Measurements from ENCODE around the gene JAM2. TPM values are rescaled to one million over a fixed set of nuclear protein-coding genes. Genes with fewer than 3 reads are reported as not detected.
A peak's percentile ranks its signal among the peaks of the same experiment; 100 is the strongest.
"Not testable (repeated sequence)": the region's sequence is repeated elsewhere in the genome, so short reads cannot be mapped to it uniquely, and the experiment has no call there.

JAM2 gene
- total and polyA plus RNA-seq, 11 donors: 12.5 to 55.7 (median 19.2) TPM

DNA sequence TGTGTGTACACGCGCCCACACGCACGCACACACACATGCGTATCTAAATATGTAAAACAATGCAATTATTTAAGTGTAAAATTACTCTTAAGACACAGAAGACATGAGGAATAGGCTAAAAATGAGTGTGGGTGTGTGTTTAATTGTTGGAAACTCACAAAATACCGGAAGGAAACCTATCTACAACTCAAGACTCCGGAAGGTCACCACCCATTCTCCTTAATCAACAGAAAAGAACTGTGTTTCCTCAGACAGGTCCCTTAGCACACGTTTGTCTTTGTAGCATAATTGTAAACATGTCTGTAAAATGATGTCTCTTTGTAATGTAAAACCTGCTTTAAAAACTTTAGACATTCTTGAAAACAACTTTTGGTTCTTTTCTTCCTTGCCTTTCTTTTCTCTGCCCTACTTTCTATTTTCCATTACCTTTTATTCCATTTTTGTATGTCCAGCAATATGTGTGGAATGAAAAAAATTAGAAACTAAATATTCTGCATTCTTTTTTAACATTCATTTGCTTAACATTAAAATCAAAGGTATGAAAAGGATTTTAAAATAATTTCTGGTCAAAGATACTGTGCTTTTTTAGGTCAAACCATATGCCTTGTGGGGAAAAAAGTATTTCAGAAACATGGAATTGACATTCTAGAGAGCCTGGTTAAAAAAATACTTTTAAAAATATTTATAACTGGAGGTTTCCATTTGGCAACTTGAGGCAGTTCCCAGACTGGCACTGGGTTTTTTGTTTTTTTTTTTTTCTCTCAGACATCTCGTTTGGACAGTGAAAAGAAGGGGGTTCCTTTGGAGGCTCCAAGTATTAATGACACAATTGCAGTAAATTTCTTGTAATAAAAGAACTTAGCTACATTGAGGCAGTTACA lies 49.5 kb downstream of the JAM2 start:
- DNase-seq: no peak
- Histone ChIP-seq H3K9me3 (no peaks in the 10 kb centered on the region), H3K4me3 (no peak overlapping the region), H3K27me3 (no peaks in the 10 kb centered on the region), H3K36me3 (peaks cover 0 to 37% (median 3%) of the 10 kb centered on the region in 9 donors), H3K4me1 (peaks cover 0 to 42% (median 8%) of the 10 kb centered on the region in 12 donors), H3K27ac (peak overlapping the region in 10 of 12 donors; percentile 35 to 79 (median 64))
- WGBS, 4 donors: 53 to 72% (median 64%) methylated on average over 9 of the region's 9 CpGs
- TF ChIP-seq, protein P1, sequence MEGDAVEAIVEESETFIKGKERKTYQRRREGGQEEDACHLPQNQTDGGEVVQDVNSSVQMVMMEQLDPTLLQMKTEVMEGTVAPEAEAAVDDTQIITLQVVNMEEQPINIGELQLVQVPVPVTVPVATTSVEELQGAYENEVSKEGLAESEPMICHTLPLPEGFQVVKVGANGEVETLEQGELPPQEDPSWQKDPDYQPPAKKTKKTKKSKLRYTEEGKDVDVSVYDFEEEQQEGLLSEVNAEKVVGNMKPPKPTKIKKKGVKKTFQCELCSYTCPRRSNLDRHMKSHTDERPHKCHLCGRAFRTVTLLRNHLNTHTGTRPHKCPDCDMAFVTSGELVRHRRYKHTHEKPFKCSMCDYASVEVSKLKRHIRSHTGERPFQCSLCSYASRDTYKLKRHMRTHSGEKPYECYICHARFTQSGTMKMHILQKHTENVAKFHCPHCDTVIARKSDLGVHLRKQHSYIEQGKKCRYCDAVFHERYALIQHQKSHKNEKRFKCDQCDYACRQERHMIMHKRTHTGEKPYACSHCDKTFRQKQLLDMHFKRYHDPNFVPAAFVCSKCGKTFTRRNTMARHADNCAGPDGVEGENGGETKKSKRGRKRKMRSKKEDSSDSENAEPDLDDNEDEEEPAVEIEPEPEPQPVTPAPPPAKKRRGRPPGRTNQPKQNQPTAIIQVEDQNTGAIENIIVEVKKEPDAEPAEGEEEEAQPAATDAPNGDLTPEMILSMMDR (IDR thresholded peaks at IDR 0.05): no peak
- no peak for TF ChIP-seq POLR2A (IDR thresholded peaks at IDR 0.05)
- intact Hi-C loops (cut with DNase I): loop anchor here in 1 of 10 donors (5.0 to 10.0 kb wide), 2 partner anchors 44 to 54 kb away; partner anchors contain the start of genes ATP5PF, GABPA and JAM2
- ATAC-seq: peak in 3 of 4 donors; percentile 59 to 85 (median 68)

DNA sequence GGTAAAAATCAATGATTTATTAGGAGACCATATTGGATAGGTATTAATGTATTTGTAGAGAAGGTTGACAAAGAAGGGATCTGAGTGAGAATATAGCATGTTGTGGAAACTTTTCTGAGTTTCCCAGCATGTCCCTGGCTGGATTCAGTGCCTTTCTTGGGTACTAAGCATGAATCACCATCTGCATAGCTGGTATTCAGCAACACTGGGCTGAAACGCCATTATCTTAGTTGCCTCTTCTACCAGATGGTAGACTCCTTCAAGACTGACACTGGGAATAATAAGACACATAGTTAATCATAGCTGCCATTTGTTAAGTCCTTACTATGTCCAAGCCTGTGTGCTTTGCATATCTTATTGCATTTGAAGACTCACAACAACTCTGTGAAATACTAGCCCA lies 50.2 kb downstream of the JAM2 start:
- no peak for DNase-seq
- WGBS, 4 donors: 52 to 73% (median 60%) methylated on average over 1 of the region's 1 CpG
- no peak for TF ChIP-seq POLR2A (IDR thresholded peaks at IDR 0.05)
- TF ChIP-seq, protein P1 (IDR thresholded peaks at IDR 0.05): no peak
- Histone ChIP-seq H3K4me1 (peaks cover 0 to 42% (median 8%) of the 10 kb centered on the region in 12 donors), H3K27me3 (no peaks in the 10 kb centered on the region), H3K9me3 (no peaks in the 10 kb centered on the region), H3K27ac (peak overlapping the region in 9 of 12 donors; percentile 15 to 79 (median 35)), H3K36me3 (peaks cover 0 to 40% (median 3%) of the 10 kb centered on the region in 9 donors), H3K4me3 (no peak overlapping the region)
- no peak for ATAC-seq
- intact Hi-C loops (cut with DNase I): loop anchor here in 1 of 10 donors (5.0 to 10.0 kb wide), 2 partner anchors 43 to 54 kb away; partner anchors contain the start of genes ATP5PF, GABPA and JAM2

DNA sequence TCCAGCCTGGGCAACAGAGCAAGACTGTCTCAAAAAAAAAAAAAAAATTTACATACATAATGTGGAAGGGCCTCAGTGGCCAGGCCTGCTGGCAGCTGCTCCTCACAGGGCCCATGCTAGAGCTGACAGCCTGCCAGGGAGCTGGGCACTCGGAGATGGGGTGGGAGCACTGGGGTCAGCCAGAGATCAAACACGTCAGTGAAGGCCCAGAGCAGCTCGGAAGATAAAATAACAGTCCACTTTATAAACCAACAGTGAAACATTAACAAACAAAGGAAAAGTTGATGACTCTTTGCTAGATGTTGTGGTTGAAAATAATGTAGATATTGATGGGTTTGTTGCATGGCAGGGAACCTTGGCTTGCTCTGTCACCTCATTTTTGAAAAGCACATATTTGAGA lies 52.9 kb downstream of the JAM2 start:
- intact Hi-C loops (cut with DNase I): loop anchor here in 1 of 10 donors (5.0 kb wide), 1 partner anchor 50 kb away; no protein-coding TSS in a partner anchor
- Histone ChIP-seq H3K9me3 (no peaks in the 10 kb centered on the region), H3K4me3 (no peak overlapping the region), H3K27ac (peak overlapping the region in 1 of 12 donors; percentile 10), H3K36me3 (peaks cover 0 to 42% (median 3%) of the 10 kb centered on the region in 9 donors), H3K4me1 (peaks cover 0 to 27% (median 4%) of the 10 kb centered on the region in 12 donors), H3K27me3 (no peaks in the 10 kb centered on the region)
- peak in 1 of 5 donors; percentile 32 for DNase-seq
- no peak for TF ChIP-seq POLR2A (IDR thresholded peaks at IDR 0.05)
- TF ChIP-seq, protein P1 (IDR thresholded peaks at IDR 0.05): no peak
- ATAC-seq: peak in 2 of 4 donors; percentile 50 to 69
- WGBS, 4 donors: 33 to 54% (median 46%) methylated on average over 3 of the region's 3 CpGs

DNA sequence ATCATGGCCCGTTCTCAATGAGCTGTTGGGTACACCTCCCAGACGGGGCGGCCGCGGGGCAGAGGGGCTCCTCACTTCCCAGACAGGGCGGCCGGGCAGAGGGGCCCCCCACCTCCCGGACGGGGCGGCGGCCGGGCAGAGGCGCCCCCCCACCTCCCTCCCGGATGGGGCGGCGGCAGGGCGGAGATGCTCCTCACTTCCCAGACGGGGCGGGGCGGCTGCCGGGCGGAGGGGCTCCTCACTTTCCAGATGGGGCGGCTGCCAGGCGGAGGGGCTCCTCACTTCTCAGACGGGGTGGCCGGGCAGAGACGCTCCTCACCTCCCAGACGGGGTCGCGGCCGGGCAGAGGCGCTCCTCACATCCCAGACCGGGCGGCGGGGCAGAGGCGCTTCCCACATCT lies 56.4 kb downstream of the JAM2 start:
- intact Hi-C loops (cut with DNase I); ATAC-seq; DNase-seq: not testable (repeated sequence)

More for the DNA sequence above, 56.4 kb downstream of the JAM2 start:
- H3K27me3 ChIP-seq, H3K4me1 ChIP-seq, H3K4me3 ChIP-seq, H3K27ac ChIP-seq, H3K9me3 ChIP-seq: not testable (repeated sequence)
- WGBS, 4 donors: 90 to 98% (median 97%) methylated on average over 19 to 36 of the region's 36 CpGs
- H3K36me3 ChIP-seq: peaks cover 0 to 60% (median 3%) of the 10 kb centered on the region in 9 donors

All from heart left ventricle (tissue), 16 donors.